ENCODE measurements around the gene CCDC90B.
"Not testable (repeated sequence)": the region's sequence is repeated elsewhere in the genome, so short reads cannot be mapped to it uniquely, and the experiment has no call there.

CCDC90B gene

DNA sequence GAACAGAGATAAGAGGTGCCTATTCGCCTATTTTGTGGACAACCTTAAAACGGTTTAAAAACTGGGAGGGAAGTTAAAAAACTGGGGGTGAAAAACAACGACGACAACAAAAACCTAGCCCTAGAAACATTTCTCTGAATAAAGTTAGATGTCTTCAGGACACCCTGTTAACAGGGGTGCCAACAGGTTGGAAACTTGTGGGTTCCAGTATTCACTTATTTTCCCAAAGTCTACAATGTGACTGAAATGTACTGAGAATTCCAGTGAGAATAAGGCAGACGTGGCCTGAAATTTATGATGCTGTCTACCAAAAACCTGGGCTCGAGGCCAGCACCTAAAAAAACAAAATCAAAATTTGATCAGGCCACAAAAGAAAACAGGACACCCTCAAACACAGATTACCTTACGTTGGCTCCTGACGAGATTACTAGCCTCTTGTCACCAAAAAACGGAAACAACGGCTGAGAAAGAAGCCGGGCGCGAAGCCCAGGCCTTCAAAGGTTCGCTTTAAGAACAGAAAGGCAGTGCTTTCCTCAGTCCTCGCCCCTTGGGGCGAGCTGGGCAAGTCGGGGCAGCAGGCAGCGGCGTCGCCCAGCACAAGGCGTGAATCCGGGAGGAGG lies 906 bp downstream of the CCDC90B start:
- peak; percentile 2 for DNase-seq

DNA sequence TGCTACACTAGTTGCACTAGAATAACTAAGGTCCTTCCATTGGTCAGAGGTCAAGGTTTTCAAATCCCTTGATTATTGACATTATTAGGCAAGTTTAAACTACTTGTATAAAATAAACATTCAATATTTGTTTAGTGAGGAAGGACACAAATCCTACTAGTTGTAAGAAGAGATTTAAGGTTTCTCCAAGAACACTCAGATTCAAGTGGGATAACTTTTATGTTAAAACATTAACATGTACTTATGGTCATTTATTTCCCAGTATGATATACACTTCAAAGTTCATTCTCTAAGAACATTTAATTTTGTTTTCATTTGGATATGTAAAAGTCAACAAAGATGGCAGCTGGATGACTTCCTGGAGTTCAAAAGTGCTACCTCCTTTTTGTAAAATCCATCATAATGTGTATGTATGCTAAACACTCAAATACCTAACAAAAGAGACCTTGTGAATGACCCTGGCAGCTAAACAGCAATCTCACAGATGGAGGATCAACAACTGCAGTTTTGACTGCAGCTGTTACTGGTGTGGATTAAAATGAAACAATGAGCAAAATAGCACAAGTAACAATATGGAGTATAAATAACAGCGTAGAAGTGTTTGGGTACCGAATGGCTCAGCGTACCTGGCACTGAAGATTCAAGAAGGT lies 1.5 kb downstream of the CCDC90B start:
- no peak for DNase-seq

DNA sequence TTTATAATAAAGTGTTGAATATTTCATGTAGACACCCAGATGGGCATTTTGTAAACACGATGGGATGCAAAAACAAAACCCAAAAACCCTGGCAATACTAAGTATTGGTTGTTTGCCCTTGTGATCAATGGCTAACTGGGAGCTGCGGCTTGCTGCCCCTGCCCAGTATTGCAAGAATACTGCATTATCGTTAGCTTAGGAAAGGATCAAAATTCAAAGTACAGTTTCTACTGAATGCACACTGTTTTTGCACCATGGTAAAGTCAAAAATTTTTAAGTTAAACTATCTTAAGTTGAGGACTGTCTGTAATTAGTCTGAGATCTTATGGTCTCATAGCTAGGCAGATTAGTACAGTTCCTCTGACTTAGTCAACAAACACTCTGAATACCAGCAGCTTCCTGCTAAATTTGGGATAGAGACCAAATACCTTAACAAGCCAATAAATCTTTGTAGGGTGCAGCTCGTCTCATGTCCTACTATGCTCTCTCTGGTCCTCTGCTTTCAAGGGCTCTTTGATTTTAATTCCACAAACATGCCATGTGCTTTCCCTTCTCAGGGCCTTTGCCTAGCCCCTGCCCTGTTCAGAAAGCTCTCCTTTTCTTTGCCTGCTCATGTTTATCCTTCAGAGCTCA lies 4.0 kb downstream of the CCDC90B start:
- DNase-seq, result peak; percentile 12

DNA sequence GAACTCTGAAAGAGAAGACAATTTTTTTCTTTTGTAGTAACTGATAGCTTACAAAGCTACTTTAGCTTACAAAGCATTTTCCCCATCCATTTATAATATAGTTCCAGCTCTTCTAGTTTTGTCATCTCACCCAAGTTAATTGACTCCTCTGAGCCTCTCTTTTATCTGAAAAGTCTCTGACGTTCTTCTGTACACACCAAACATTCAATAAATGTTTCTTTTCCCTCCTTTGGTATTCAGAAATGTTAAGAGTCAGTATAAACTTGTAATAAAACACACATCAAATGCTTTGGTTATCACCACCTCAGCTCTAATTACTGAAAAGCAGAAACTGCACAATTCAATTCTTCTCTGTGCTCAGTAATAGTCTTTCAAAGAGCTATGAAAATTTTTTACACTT lies 5.9 kb downstream of the CCDC90B start:
- peak; percentile 40 for DNase-seq

DNA sequence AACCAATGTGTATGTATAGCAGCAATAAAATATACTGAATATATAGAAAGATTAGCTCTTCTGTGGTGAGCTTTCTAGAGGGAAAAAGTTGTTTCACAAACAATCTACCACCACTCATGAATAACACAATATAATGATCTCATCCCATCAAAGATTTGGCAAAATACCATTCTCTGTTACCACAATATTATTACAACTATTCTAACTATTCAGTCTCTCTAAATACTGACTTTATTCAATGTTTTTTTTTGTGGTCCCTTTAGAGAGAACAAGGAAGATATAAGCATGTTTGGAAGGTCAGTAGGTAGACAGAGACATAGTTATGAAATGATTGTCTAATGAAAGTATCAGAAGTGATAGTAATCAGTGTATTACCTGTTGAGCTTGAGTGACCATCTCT lies 7.8 kb downstream of the CCDC90B start:
- DNase-seq, result peak; percentile 57

DNA sequence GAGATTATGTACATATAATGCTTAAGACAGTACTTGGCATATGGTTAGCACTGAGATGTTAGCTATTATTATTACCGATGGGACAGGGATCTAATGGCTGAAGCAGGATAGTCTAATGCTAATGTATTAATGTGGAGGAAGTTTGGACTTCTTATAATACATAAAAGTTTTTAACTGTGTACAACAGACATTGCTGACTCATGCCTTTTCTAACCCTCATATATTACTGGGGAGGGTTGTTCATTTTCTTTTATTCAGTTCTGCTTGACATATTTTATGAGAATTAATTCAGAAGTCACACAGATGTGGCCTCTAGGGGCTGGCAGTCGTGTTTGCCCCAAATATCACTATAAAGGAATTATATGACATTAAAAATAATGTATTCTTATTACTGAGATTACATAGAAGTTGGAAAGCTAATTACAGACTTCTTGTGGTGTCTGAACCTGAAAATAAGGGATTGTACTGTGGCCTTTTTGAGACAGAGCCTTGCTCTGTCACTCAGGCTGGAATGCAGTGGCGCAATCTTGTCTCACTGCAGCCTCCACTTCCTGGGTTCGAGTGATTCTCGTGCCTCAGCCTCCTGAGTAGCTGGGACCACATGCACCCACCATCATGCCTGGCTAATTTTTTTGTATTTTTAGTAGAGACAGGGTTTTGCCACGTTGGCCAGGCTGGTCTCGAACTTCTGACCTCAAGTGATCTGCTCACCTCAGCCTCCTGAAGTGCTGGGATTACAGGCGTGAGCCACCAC lies 10.1 kb downstream of the CCDC90B start:
- no peak for DNase-seq

DNA sequence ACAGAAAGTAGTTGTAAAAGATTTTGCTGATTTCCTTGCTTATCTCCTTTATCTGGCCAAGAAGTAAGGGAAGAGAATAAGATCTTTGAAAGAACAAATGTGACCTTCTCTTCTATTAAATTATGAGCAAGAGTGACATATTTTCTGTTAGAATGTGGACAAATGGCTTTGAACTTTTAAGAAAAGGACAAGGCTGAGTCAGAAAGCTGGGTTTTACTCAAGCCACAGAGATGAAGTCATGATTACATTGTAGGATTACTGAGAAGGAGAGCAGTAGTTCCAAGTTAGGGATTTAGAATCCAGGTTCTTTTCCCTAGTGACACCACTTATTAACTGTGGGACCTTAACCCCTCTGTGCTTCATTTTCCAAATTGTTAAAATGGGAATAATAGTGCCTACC lies 13.5 kb downstream of the CCDC90B start:
- DNase-seq, result peak; percentile 66

DNA sequence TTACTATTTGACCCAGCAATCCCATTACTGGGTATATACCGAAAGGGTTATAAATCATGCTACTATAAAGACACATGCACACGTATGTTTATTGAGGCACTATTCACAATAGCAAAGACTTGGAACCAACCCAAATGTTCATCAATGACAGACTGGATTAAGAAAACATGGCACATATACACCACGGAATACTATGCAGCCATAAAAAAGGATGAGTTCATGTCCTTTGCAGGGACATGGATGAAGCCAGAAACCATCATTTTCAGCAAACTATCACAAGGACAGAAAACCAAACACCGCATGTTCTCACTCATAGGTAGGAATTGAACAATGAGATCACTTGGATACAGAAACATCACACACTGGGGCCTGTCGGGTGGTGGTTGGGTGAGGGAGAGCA lies 14.4 kb downstream of the CCDC90B start:
- DNase-seq, result not testable (repeated sequence)

DNA sequence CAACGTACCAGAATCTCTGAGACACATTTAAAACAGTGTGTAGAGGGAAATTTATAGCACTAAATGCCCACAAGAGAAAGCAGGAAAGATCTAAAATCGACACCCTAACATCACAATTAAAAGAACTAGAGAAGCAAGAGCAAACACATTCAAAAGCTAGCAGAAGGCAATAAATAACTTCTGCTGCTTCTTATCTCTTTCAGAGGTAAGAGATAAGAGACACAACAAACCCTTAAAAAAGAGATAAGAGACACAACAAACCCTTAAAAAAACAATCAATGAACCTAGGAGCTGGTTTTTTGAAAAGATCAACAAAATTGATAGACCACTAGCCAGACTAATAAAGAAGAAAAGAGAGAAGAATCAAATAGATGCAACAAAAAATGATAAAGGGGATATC lies 17.1 kb downstream of the CCDC90B start:
- not testable (repeated sequence) for DNase-seq

DNA sequence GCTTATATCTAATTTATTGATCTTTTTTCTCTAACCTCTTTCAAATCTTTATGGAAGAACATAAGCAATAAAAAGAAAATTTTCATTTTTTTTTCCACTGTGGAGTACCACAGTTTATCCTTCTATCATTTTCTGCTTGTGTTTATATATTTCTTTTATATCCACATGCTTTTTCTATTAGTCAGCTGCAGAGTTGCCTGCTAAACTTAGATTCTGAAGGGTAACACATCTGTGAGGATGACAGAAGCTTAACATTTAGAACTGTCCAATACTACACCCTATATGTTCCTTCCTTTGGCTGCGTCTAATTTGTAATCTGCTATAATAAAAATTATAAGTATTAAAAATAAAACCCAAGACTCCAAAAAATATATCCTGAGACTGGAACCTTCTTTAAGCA lies 20.8 kb downstream of the CCDC90B start:
- DNase-seq, result peak; percentile 7

DNA sequence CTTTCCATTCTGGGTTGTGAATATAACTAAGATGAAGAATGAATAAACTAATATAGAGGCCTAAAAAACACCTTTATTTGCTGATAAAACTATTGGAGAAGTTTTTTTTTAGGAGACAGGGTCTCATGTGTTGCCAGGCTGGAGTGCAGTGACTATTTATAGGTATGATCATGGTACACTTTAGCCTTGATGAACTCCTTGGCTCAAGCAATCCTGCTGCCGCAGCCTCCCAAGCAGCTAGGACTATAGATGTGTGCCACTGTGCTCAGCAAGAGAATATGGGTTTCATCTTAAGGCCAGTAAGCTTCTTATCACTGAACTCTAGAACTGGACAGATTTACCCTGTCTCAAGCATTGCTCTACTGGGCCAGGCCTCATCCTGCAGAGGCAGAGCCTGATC lies 26.6 kb downstream of the CCDC90B start:
- no peak for DNase-seq

DNA sequence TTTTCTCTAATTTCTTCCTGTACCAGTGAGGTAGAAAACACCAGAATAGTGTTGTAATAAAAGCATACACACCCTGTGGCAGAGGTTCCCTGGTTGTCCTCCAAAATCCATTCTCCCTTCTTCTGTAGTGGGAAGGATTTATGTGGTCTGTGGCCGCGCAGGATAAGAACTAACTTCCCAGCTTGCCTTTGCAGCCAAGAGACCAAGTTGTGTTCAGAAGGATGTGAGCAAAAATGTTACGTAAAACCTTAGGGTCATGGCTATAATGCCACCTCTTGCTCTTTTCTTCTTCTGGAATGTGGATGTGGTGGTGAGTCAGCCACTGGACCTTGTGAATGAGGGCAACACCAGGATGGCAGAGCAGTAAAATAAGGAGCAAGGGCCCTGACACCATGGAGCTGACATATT lies 28.4 kb downstream of the CCDC90B start:
- peak; percentile 31 for DNase-seq

DNA sequence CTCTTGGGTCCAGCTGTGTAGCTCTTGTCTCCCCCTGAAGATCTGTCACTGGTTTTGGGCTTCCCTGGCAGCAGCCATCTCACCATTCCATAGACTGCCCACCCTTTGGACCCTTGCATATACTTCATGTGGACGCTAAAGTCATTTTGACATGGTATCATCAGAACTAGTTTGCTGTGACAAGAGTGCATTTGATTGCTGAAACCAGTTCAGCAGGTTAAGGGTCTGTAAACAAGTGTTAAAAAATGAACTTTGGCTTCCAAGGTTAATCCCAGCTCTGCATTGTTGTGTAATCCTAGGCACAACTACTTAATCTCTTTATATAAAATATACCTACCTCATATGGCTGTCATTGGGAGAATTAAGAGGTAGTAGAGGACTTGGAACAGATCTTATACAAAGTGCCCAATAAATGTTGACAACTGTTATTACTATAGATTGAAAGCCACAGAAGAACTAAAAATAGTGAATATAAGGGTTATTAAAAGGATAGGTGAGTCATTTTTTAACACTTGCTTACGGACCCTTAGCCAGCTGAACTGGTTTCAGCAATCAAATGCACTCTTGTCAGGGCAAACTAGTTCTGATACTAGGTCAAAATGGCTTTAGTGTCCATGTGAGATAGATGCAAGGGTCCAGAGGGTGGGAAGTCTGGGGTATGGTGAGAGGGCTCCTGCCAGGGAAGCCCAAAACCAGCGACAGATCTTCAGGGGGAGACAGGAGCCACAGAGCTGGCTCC lies 29.4 kb downstream of the CCDC90B start:
- no peak for DNase-seq

DNA sequence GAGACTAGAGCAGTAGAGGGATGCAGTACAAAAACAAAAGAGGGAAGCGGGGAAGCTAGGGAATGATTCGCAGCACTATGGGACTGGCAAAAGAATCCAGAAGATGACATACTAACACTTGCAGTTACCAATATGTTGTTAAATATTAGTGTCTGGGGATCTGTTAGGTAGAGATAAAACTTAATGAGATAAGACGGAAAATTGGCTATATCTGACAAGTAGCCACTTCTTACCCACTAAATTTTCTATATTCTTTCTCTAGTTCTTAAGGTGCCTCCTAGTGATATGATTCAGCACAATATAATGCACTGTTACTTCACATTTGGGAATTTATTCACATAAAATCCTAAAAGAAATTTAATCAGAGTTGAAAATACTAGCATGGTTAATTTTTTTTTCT lies 30.8 kb downstream of the CCDC90B start:
- no peak for DNase-seq

DNA sequence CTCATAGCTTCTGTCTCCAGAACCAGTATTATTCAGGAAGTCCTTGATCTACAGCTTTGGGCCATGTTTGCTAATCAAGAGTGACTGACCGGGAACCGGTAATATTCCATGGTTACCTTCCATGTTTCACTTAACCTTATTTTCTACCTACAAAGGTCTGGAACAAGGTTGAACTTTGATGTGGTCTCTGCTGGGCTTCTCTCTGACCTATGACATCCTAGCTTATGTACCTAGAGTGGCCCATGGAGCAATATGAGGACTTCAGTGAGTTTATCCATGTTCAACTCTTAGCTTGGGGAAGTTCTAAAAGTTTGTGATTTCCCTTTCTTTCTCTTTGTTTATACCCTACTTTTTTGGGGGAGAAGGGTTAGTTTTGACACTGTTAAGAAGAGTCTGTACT lies 33.2 kb downstream of the CCDC90B start:
- DNase-seq, result no peak

DNA sequence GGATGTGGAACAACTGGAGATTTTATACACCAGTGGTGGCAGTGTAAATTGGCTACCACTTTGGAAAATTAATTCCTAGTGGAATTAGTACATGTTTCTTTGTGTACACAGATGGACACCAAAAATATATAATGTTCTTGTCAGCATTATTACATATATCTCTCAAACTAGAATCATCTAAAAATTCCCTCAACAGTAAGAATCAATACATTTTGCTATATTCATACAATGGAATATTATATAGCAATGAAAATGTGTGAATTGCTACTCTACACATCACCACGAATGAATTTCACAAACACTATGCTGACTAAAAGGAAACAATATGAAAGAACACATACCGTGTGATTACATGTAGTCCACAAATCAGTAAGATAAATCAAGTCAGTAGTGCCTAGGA lies 33.9 kb downstream of the CCDC90B start:
- no peak for DNase-seq

DNA sequence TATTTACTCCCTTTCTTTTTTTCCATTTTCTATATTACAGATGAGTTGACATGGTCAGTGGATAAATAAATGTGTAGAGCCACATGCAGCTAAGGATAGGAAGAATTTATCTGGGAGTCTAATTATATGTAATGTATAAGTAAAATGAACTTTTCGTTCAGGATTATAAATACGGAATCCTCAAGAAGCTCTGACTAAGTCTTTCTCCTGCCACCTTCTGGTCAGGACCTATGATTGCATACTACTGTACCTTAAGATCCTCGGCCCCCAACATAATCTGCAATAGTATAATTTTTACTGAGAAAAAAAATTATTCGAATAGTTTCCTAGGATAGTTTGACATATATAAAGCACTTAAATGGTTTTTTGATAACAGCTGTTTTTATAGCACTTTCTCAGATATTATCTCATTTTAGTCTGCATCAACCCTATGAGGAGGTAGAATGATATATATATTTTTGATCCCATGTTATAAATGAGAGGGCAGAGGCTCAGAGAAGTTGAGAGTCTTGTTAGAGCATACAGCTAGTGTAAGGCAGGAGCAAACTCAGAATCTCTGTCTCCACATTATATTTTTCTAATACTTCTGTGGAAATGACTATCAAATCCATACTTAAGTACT lies 36.1 kb downstream of the CCDC90B start:
- peak; percentile 36 for DNase-seq

DNA sequence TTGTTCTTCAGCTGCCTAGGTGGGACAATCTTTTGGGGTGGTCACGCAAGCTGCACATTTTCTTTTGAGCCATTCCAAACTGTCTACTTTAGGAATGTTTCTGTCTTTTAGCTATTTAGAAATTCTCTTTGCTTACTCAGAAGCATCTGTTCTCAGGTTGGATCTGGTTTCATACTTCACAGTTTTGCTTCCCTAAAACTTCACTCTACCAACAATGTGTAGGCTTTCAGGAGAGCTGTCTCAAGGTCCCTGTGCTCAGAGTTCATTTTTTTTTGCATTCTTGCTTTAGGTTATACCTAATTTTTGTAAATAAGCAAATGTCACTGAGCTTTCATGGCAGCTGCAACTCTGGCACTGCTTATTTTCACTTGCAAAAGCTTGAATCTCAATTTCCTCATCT lies 36.7 kb downstream of the CCDC90B start:
- no peak for DNase-seq

DNA sequence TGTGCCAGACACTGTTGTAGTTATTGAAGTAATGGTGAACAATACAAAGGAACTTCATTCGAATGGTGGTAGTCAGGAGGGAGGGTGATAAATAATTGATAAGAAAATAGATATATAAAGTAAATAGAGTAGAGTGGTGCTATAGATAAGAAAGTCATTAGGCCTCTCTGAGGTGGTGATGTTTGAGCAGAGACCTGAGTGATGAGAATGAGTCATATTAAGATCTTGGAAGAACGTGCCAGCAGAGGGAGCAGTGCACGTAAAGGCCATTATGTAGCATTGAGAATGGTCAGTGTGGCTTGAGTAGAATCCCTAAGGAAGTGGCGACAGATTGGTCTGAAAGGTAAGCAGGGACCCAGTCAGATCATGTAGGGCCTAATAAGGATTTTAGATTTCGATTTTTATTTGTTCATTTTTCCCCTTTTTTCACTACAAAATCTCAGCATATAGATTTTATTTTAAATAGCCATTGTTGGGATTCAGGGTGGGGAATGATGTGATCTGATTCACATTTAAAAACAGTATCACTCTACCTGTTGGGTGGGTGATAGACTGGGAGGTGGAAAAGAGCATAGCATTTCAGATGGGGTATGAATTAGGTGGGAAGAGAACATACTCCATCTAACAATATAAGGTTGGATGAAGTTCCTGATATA lies 44.7 kb downstream of the CCDC90B start:
- DNase-seq, result peak; percentile 59

DNA sequence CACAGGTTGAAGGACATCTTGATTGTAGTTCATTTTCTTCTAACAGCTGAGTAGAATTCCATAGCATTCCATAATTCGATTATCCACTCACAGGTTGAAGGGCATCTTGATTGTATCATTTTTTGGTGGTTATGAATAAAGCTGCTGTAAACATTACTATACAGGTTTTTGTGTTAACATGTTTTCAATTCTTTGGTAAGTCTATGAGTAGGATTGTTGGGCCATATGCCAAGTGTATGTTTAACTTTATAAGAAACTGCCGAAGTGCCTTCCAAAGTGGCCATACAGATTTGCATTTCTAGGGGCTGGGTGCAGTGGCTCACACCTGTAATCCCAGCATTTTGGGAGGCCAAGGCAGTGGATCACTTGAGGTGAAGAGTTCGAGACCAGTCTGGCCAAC lies 48.1 kb downstream of the CCDC90B start:
- no peak for DNase-seq

DNA sequence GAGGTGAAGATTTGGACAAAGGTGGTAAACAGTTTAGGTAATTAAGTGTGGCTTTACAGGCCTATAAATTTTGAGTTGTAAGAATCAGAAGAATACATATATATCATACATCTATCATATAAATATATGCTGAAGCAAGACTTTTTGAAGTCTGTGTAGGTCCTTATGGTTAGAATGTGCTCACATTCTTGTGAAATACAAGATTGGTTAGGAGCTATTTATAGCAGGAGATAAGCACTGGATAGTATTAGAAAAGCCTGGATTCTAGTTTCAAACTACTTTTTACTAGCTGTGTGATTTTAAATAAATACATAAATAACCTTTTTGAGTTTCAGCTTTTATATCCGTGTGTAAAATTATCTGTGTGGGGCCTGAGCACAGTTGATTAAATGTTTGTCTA lies 50.3 kb downstream of the CCDC90B start:
- DNase-seq, result no peak

DNA sequence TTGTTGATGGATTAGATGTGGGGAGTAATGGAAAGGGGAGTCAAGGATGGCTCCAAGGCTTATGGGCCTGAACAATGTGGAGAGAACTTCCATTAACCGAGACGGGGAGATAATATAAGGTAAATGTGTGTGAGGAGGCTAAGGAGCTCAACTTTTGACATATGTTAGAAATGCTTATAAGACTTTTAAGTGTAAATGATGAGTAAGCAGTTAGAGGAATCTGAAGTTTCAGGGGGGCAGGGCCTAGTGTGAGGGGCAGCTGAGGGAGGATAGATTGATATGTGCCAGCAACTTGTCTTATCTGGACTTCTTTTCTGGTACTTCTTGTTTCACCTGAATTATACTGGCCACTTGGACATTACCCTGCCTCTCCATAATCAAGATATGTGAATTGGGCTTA lies 62.7 kb downstream of the CCDC90B start:
- no peak for DNase-seq
